ENCODE results near the gene ARL8B.

GRCh38 chr3:5144316-5144994, 22.4 kb downstream of the ARL8B start:
- TF ChIP-seq SUZ12 (IDR thresholded peaks at IDR 0.05), result no peak
- no peak for TF ChIP-seq LEF1 (IDR thresholded peaks at IDR 0.05; ENCODE audit: borderline replicate concordance)
- no peak for TF ChIP-seq FOXA1 (IDR thresholded peaks at IDR 0.05)
- no peak for TF ChIP-seq ARNT (IDR thresholded peaks at IDR 0.05)
- no peak for TF ChIP-seq FOXK2 (IDR thresholded peaks at IDR 0.05)
- TF ChIP-seq TARDBP (IDR thresholded peaks at IDR 0.05), result no peak
- no peak for TF ChIP-seq BHLHE40 (IDR thresholded peaks at IDR 0.05; ENCODE audit: borderline replicate concordance)
- TF ChIP-seq FOXM1 (IDR thresholded peaks at IDR 0.05; ENCODE audit: borderline replicate concordance), result no peak
- TF ChIP-seq NFRKB (IDR thresholded peaks at IDR 0.05), result no peak
- no peak for TF ChIP-seq HDGF (IDR thresholded peaks at IDR 0.05; ENCODE audit: borderline replicate concordance)
- no peak for TF ChIP-seq SP1 (IDR thresholded peaks at IDR 0.05)
- no peak for TF ChIP-seq L3MBTL2 (conservative IDR thresholded peaks at IDR 0.05)
- no peak for TF ChIP-seq CTBP1 (IDR thresholded peaks at IDR 0.05; ENCODE audit: borderline replicate concordance)
- TF ChIP-seq ZNF384 (IDR thresholded peaks at IDR 0.05), result no peak
